Caco-2 (cell line): ENCODE measurements around the gene SLC44A5. TPM values are rescaled to one million over a fixed set of nuclear protein-coding genes. Genes with fewer than 3 reads are reported as not detected.

Experiments used
- BruUV-seq: library from RNA; stranded (reverse); fragments of 400-500 nt; replicated peaks from 2 replicates; lab custom pipeline; 2021; lab: Mats Ljungman, UMichigan
- CTCF ChIA-PET: fragments of 300-600 bp; sonication (Branson Sonifier 250); formaldehyde crosslinking; loops from one replicate; lab custom pipeline; 2022; ENCODE audit warnings: antibody characterized with exemption; lab: Charles Lee
- POLR2A ChIA-PET: fragments of 300-600 bp; sonication (Branson Sonifier 250); formaldehyde crosslinking; loops from one replicate; lab custom pipeline; 2022; ENCODE audit warnings: antibody characterized with exemption; lab: Charles Lee
- DNase-seq, 2 experiments: peaks; one replicate each; pipeline versions ENCODE4 v3.0.0 to v3.0.0-alpha.2; 2020 to 2022
- H3K27me3 ChIP-seq: replicated peaks from 2 replicates; pipeline ENCODE4 v1.6.0; 2011; ENCODE audit warnings: low read length; ENCODE audit not compliant: control insufficient read depth, insufficient read depth
- H3K36me3 ChIP-seq: 2 replicates; pipeline ENCODE4 v1.5.1; 2011; ENCODE audit warnings: low read length; ENCODE audit not compliant: control insufficient read depth, insufficient read depth
- H3K4me1 ChIP-seq: fragments of 250-450 bp; sonication (Bioruptor Pico); 2 replicates; pipeline ENCODE4 v1.5.1; 2020; ENCODE audit warnings: mild to moderate bottlenecking
- H3K4me3 ChIP-seq: 2 replicates; pipeline ENCODE4 v1.5.1; 2011; ENCODE audit warnings: low read depth, mild to moderate bottlenecking, control low read depth, low read length
- H3K9me3 ChIP-seq: fragments of 250-450 bp; sonication (Bioruptor Pico); 2 replicates; pipeline ENCODE4 v1.5.1; 2020; ENCODE audit warnings: mild to moderate bottlenecking, moderate library complexity
- H3K27ac Mint-ChIP-seq: one replicate; pipeline ENCODE4 v1.8.0; 2022; ENCODE audit warnings: mixed read lengths; ENCODE audit not compliant: unreplicated experiment
- H3K27me3 Mint-ChIP-seq: one replicate; pipeline ENCODE4 v1.8.0; 2022; ENCODE audit warnings: mixed read lengths; ENCODE audit not compliant: insufficient read depth, unreplicated experiment
- H3K36me3 Mint-ChIP-seq: one replicate; pipeline ENCODE4 v1.8.0; 2022; ENCODE audit warnings: mild to moderate bottlenecking, mixed read lengths; ENCODE audit not compliant: insufficient read depth, unreplicated experiment
- H3K4me1 Mint-ChIP-seq: one replicate; pipeline ENCODE4 v1.8.0; 2022; ENCODE audit warnings: low read depth, mixed read lengths; ENCODE audit not compliant: unreplicated experiment
- H3K4me3 Mint-ChIP-seq: one replicate; pipeline ENCODE4 v1.8.0; 2022; ENCODE audit warnings: mild to moderate bottlenecking, moderate library complexity, mixed read lengths; ENCODE audit not compliant: unreplicated experiment
- H3K9me3 Mint-ChIP-seq: one replicate; pipeline ENCODE4 v1.8.0; 2022; ENCODE audit warnings: mixed read lengths; ENCODE audit not compliant: unreplicated experiment
- intact Hi-C: fragments of 100-400 bp; cut with micrococcal nuclease; formaldehyde crosslinking; loops from one replicate; pipeline ENCODE4 v1.10.0; 2022; ENCODE audit not compliant: unreplicated experiment
- total RNA-seq: library from RNA; stranded (reverse); gene quantifications from 2 replicates; pipeline ENCODE4 v1.2.3, GENCODE V29; 2022
- TF ChIP-seq, protein P1 (sequence below), 2 experiments: fragments of 200-600 bp in 1 of 2; IDR thresholded peaks; 1 replicate in 1 of 2; 2 replicates in 1 of 2; pipeline versions ENCODE4 v1.5.1 to v1.8.0; 2011 to 2022; ENCODE audit warnings: antibody characterized with exemption in 1 of 2, control low read depth in 1 of 2, inconsistent platforms in 1 of 2, low read depth in 1 of 2, low read length in 1 of 2, mild to moderate bottlenecking in 1 of 2, moderate library complexity in 1 of 2; ENCODE audit not compliant: insufficient read depth in 1 of 2, severe bottlenecking in 1 of 2, unreplicated experiment in 1 of 2

Gene SLC44A5
- total RNA-seq, 1 experiment from 2014 or later, result 13.6 TPM

DNA sequence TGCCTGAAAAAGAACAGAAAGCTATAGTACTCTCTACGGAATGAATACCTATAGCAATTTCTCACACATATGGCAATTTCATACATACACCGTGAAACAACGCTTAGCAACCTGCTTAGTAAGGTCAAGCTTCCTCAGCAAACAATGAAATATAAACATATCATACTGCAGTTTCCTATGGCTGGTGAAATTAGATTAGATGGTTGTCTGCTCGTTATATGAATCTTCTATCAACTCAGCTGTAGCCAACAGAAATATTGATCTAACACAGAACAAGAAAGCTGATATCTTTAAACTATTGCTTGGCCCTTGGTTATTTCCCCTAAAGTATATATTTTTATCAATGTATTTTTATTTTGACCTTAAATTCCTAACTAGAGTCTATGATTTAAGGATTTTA is 187.8 kb downstream of the SLC44A5 start:
- no peaks in the 10 kb centered on the region for H3K4me1 ChIP-seq
- H3K27me3 ChIP-seq, result no peaks in the 10 kb centered on the region
- H3K9me3 Mint-ChIP-seq, result peaks cover under 1% of the 10 kb centered on the region
- no peak overlapping the region for H3K27ac Mint-ChIP-seq
- no peaks in the 10 kb centered on the region for H3K27me3 Mint-ChIP-seq
- intact Hi-C loops, result loop anchor here (1.0 to 10.0 kb wide), 2 partner anchors 158 to 188 kb away; no protein-coding TSS in a partner anchor
- TF ChIP-seq, protein P1, sequence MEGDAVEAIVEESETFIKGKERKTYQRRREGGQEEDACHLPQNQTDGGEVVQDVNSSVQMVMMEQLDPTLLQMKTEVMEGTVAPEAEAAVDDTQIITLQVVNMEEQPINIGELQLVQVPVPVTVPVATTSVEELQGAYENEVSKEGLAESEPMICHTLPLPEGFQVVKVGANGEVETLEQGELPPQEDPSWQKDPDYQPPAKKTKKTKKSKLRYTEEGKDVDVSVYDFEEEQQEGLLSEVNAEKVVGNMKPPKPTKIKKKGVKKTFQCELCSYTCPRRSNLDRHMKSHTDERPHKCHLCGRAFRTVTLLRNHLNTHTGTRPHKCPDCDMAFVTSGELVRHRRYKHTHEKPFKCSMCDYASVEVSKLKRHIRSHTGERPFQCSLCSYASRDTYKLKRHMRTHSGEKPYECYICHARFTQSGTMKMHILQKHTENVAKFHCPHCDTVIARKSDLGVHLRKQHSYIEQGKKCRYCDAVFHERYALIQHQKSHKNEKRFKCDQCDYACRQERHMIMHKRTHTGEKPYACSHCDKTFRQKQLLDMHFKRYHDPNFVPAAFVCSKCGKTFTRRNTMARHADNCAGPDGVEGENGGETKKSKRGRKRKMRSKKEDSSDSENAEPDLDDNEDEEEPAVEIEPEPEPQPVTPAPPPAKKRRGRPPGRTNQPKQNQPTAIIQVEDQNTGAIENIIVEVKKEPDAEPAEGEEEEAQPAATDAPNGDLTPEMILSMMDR (IDR thresholded peaks at IDR 0.05; ENCODE audit: insufficient read depth in 1 of 2, low read depth in 1 of 2, low read length in 1 of 2, severe bottlenecking in 1 of 2, unreplicated experiment in 1 of 2), result no peak
- no peak overlapping the region for H3K4me3 ChIP-seq
- ChIA-PET CTCF (no interaction called here), POLR2A (no interaction called here)
- DNase-seq, result no peak
- H3K36me3 Mint-ChIP-seq, result no peaks in the 10 kb centered on the region
- no peaks in the 10 kb centered on the region for H3K36me3 ChIP-seq
- no peaks in the 10 kb centered on the region for H3K9me3 ChIP-seq
- no peak overlapping the region for H3K4me3 Mint-ChIP-seq
- no TSS peak for BruUV-seq
- no peaks in the 10 kb centered on the region for H3K4me1 Mint-ChIP-seq

DNA sequence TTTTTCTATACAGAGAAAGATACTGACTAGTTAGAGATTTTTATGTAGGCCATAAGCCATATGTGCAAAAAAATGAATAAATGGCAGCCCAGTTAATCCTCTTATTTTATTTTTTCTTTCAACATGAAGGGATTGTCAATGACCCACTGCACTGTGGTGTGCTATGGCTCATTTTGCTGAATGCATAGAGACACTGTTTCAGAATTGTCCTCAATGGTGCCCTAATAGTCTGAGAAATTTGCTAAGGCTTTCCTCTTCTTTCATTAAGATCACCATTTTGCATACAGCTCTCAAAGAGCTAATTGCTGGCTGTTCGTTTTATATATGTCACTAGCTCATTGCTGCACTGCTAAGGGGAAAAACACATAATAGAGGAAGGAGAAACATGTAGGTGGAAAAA is 189.5 kb downstream of the SLC44A5 start:
- BruUV-seq, result no TSS peak
- no peak overlapping the region for H3K27ac Mint-ChIP-seq
- Histone ChIP-seq H3K4me1 (no peaks in the 10 kb centered on the region), H3K36me3 (no peaks in the 10 kb centered on the region), H3K4me3 (no peak overlapping the region), H3K27me3 (no peaks in the 10 kb centered on the region), H3K9me3 (no peaks in the 10 kb centered on the region)
- ChIA-PET POLR2A (no interaction called here), CTCF (interaction anchor here (0.7 kb wide), 1 partner anchor 156 kb away, joined by 3 read pairs; no protein-coding TSS in a partner anchor)
- TF ChIP-seq, protein P1 (IDR thresholded peaks at IDR 0.05; ENCODE audit: insufficient read depth in 1 of 2, low read depth in 1 of 2, low read length in 1 of 2, severe bottlenecking in 1 of 2, unreplicated experiment in 1 of 2), result no peak
- intact Hi-C loops, result loop anchor here (10.0 kb wide), 1 partner anchor 187 kb away; no protein-coding TSS in a partner anchor
- no peaks in the 10 kb centered on the region for H3K27me3 Mint-ChIP-seq
- peaks cover 14% of the 10 kb centered on the region for H3K9me3 Mint-ChIP-seq
- DNase-seq, result no peak
- H3K4me3 Mint-ChIP-seq, result no peak overlapping the region
- H3K36me3 Mint-ChIP-seq, result no peaks in the 10 kb centered on the region
- no peaks in the 10 kb centered on the region for H3K4me1 Mint-ChIP-seq

DNA sequence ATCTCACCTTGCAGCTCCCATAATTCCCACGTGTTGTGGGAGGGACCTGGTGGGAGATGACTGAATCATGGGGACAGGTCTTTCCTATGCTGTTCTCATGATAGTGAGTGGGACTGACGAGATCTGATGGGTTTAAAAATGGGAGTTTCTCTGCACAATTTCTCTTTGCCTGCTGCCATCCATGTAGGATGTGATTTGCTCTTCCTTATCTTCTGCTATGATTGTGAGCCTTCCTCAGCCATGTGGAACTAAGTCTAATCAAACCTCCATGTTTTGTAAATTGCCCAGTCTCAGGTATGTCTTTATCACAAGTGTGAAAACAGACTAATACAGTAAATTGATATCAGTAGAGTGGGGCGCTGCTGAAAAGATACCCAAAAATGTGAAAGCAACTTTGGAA is 195.7 kb downstream of the SLC44A5 start:
- CTCF ChIA-PET, result no interaction called here
- no peak overlapping the region for H3K27ac Mint-ChIP-seq
- H3K4me1 Mint-ChIP-seq, result no peaks in the 10 kb centered on the region
- TF ChIP-seq, protein P1 (IDR thresholded peaks at IDR 0.05; ENCODE audit: insufficient read depth in 1 of 2, low read depth in 1 of 2, low read length in 1 of 2, severe bottlenecking in 1 of 2, unreplicated experiment in 1 of 2), result no peak
- H3K36me3 Mint-ChIP-seq, result no peaks in the 10 kb centered on the region
- no peaks in the 10 kb centered on the region for H3K27me3 Mint-ChIP-seq
- peaks cover 14% of the 10 kb centered on the region for H3K9me3 Mint-ChIP-seq
- H3K4me3 ChIP-seq, result no peak overlapping the region
- no peaks in the 10 kb centered on the region for H3K27me3 ChIP-seq
- no peaks in the 10 kb centered on the region for H3K4me1 ChIP-seq
- H3K9me3 ChIP-seq, result no peaks in the 10 kb centered on the region
- H3K36me3 ChIP-seq, result no peaks in the 10 kb centered on the region
- intact Hi-C loops, result no loop called here
- no peak overlapping the region for H3K4me3 Mint-ChIP-seq
- POLR2A ChIA-PET, result no interaction called here
- no peak for DNase-seq
- no TSS peak for BruUV-seq
